GM04504 (cell line): ENCODE data around the gene SLX4IP.
A peak's percentile ranks its signal among the peaks of the same experiment; 100 is the strongest.
"Not testable (repeated sequence)": the region's sequence is repeated elsewhere in the genome, so short reads cannot be mapped to it uniquely, and the experiment has no call there.

Source experiments
- DNase-seq: peaks from one replicate; pipeline ENCODE4 v3.0.0-alpha.2; 2012; ENCODE audit warnings: low read depth

SLX4IP gene

DNA sequence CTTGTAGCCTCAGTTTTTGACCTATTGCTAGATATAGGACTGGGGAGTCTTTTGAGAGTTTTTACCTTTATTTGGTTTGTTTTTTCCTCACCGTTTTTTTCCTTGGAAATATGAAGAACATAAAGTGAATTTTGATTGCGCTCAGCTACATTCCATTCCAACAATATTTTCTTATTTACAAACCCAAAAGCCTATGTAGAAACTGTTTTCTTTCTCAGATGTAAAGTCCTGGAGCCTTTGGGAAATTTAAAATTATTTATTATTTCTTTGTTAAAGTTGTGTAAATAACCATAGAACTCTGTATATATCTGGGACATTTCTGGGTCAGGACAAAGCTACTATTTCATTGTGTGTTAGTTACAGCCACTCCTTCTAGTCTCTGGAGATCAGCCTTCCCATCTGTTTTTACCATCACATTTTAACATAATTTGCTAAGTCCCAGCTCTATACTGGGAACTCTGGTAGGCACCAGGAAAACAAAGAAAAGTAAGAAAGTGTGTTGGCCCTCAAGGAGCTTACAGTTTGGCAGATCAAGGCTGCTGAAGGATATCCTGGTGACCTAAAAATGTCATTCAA is 169.8 kb downstream of the SLX4IP start:
- no peak for DNase-seq

DNA sequence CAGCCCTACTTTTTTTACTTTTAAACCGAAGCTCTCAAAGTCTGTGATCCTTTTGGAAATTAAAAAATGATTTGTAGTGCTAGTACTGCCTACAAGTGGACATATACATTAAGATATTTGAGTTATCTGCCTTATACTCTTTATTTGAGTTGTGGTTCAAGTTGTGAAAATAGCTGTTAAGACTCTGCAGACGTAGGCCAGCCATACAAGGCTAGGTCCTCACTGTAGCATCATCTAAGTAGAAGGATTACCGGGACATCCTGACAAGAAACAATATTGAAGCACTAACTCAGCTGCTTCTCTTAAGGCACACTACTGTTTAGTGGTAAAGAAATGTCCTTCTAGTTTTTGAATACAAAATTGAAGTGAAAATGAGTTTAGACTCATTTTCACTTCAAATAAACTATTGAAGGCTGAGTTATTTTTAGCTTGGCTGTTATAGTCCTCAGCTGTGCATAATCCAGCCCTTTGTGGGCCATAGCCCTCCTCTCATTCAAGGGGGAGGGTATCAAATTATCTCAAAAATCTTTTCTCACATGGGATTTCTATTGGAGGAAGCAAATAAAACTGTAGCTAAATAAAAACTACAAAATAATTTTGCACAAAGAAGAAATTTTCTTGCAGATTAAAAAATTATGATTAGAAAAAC is 170.6 kb downstream of the SLX4IP start:
- DNase-seq, result no peak

DNA sequence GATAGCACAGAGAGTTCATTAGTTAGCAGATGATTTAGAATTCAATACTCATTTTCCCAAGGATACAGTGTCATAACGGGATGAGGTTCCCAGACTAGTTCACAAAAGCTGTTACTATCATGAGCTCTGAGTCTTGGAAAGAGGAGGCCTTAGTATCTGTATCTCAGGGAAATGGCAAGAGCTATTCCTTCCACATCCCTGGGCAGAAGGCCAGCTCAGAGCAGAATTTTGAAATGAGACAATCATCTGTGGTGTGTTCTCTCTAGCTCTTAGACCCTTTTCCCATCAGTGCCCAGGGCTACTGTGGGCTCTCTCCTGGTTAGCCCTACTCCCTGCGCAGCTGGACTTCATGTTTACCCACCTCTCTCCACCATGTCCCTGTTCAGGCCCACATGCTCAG is 174.2 kb downstream of the SLX4IP start:
- peak; percentile 79 for DNase-seq

DNA sequence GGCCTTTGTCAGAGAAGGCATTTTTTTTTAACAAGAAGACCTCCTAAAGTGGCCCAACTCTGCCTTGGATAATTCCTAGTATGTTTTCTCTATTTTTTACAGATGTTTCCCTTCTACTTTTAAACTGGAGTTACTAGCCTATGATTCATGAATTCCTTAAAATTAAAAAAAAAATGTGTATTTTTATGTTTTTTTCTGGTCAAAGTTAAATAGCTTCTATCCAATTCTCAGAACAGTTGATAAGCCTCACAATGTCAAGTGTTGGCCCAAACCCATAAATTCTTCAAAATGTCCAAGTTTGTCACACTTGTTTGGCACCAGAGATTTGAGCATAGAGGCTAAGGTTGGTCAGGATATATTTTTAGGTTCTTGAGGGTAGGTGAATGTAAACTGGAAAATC is 174.7 kb downstream of the SLX4IP start:
- no peak for DNase-seq

DNA sequence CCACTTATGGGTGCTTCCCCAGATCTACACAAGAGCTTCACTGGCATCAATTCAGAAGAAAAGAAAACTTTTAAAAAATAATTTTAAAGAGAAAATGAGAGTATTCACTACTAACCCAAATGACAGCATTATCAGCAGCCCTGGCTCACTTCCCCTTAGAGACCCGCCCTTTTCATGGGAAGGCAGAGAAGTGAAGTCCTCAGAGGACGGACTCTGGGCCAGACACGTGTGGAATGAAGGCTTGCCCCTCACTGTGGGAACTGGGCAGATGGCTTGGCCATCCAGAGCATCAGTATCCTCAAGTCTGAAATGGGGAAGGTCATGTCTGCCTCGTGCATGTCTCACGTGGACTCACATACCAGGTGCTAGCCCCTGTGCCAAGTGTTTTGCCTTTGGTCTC is 175.1 kb downstream of the SLX4IP start:
- DNase-seq, result no peak

DNA sequence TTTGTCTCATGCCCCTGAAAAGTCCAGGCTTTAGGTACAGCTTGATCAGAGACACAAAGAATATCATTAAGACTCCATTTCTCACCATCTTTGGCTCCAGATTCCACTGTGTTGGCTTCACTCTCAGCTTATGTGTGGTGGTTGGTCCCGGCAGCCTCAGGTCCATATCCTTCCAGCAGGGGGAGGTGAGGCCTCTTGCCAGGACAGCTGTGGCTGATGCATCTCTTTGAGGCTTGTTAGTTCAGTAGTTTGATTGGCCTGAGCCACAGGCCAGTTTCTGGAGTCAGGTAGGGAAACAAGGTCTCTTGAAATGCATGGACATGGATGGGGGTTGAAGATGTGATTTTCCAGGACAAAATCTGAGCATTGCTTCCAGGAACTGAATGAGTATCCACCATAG is 176.3 kb downstream of the SLX4IP start:
- DNase-seq, result no peak

DNA sequence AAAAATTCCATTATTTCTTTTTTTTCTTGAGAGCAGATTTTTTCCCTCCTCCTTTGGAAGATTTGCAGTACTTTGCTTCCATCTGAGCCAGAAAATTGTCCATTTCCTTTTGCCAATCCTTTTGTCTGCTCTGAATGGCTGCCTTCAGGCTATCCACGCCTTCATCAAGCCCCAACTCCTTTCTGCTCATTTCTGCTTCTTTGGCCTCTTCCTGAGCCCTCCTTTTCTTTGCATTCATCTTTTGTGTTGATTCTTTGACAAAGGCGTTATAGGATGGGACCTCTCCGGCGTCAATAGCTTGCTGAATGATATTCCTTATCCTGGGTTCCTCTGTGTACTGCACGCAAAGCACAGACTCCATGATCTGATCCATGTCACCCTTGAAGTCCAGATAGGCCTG is 178.3 kb downstream of the SLX4IP start:
- DNase-seq, result not testable (repeated sequence)

DNA sequence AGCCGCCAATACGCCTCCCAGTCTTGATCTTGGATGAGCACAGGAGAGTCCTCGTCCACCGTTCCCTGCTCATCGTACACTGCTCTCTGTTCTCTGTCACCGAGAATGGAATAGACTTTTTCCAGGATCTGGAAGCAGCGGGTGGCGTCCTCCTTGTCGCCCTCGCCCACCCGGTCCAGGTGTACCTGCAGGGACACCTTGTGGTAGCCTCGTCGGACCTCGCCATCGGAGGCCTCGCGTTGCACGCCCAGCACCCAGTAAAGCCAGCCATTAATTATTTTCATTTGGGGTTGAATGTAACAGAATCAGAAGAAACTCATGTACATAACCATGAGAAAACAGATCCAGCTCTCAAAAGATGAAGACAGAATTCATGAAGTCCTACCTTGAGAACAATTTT is 178.8 kb downstream of the SLX4IP start:
- no peak for DNase-seq

DNA sequence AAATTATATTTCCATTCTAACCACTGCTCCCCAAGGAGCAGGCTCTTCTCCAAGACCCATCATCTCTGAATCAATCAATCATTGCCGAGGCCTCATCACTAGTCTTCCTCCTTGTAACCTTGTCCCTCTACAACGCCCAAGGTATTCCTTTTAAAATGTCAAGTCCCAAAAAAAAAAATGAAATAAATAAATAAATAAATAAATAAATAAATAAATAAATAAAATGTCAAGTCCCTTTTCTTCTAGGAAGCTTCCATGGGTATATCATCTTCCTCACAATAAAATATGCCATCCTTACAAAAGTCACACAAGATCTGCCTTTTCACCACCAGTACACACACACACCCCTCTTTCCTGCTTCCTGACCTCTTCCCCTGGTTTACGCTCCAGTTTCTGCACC is 181.1 kb downstream of the SLX4IP start:
- no peak for DNase-seq

DNA sequence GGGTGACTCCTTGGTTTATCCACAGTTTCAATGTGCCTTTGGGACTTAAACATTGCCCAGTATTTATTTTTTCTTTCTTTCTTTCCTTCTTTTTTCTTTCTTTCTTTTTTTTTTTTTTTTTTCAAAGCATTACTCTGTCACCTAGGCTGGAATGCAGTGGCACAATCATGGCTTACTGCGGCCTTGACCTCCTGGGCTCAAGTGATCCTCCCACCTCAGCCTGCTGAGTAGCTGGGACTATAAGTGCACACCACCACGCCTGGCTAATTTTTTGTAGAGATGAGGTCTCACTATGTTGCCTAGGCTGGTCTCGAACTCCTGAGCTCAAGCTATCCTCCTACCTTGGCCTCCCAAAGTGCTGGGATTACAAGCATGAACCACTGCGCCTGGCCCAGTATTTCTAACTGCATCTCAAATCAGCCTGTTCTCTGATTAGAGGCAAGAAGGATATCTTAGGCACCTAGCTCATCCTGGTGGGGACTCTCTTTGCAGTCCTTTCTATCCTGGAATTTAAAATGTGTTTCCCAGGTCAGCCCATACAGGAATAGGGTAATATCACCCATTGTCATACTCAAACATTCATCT is 182.5 kb downstream of the SLX4IP start:
- DNase-seq, result not testable (repeated sequence)

DNA sequence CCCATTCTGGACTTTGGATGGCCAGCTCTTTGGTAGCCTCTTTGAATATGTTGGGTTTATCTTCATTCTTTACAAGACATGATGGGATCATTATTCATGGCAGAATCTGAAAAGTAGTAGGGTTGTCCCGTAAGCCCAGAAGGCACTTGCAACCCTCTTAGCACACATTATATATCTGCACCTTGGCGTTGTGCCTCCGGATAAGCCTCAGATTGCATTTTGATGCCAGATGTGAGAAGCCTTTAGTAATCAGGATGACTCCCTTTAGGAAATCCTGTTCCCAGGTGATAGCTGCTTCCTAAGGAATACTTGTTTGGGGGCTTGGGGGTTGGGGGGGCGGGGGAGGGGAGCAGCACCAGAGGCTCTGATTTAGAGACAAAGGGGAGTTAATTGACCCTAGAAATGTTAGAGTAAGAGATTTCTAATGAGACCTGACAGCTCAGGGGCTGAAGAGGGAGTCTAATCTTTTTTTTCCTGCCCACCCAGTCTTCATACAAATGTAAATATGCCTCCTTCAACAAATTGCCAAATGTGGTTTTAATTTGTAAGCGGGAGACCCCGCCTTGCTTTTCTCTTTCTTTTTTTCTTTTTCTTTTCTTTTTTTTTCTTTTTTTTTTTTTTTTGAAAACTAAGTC is 183.6 kb downstream of the SLX4IP start:
- no peak for DNase-seq

DNA sequence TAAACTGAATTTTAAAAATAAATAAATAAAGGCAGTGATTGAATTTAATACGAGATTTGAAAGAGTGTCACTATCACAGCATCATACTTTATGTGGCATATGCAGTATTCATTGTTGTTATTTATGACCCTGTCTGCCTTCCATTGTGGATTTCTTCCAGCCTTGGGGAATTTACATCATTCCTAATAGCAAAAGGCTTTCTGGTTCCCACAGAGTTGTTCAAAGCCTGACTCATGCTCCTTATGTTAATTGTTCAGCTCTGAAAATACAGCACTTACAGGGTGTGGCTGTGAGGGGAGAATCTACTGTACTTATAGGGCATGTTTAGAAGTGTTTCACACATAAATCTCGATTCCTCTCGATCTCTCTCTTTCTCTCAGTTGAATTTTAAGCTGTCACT is 184.3 kb downstream of the SLX4IP start:
- DNase-seq, result peak; percentile 96

DNA sequence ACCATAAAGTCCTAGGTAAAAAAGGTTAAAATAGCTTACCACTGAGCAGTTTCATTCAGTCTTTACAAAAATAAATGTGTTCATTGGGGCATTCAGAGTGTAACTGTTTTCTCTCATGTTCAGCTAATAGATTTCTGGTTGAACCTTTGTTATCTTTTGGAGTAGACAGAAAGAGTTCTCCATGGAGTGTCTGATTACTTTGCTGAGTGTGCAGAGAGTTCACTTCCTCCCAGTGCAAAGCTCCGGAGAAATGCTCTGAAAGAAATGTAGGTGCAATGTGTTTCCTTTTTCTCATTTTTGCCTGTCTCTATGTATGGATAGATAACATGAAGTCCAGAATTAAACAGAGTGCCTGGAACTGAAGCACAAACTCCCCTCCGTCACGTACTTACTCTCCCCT is 186.0 kb downstream of the SLX4IP start:
- DNase-seq, result no peak

DNA sequence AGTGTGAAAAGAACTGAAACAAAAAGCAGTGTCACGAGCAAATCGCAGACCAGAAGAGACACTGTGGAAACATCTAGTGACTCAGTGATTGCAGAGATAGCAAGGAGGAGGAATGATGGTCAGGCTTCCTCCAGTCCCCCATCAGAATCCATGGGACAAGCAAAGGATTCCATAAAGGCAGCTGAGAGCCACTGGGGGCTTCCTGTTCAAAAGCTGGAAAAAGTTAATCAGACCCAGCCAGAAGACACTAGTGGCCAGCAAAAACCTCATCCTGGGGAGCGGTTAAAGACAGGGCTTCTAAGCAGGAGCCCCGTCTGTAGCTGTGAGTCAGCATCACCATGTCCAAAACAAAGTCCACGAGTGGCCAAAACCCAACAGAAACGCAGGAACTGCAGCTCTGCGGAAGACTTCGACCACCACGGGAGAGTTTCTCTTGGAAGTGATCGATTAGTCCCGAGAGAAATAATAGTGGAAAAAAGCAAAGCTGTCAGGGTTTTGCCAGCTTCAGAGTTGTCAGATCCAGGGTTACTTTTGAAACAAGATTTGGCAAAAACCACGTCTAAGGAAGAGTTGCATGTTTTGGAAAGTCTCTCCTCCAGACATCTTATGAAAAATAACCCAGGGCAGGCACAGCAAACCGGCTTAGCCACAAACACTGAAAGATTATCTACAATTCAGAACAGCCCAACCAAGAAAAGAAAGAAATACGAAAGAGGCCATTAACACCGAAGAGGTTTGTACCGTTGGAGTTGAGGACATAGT is 187.7 kb downstream of the SLX4IP start:
- DNase-seq, result no peak

DNA sequence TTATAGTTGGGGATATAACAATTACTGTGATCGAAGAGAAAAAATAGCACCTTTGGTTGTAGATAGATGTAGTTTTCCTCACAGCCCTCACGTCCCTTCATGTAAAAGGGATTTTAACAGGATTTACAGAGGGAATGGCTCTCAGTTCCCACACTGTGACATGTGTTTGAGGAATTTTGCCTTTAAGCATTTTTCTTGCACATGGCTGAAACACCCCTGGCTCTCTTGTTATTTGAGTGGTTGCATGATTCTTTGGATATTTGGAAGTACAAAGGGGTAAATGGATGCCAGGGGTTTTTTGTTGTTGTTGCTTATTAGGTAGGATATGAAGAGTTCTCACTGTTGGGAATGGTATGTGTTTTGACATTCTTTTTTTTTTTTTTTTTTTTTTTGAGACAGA is 190.5 kb downstream of the SLX4IP start:
- no peak for DNase-seq

DNA sequence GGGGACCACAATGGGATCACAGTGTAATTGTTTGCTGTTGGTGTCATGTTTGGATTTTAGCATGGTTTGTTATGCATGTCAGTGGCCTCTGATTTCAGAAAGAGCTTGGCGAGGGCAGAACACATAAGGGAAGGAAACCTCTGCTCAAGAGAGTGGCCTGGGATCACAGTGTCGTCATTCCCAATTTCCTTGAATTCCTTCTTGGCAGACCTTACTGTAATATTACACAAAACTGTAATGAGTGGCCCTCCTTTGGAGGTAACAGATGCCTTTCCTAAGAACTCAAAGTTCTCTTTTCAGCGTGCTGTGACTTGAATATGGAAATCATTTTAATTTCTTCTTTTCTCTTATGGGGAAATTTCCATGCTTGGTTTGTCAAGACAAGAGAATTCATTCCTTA is 191.8 kb downstream of the SLX4IP start:
- no peak for DNase-seq

DNA sequence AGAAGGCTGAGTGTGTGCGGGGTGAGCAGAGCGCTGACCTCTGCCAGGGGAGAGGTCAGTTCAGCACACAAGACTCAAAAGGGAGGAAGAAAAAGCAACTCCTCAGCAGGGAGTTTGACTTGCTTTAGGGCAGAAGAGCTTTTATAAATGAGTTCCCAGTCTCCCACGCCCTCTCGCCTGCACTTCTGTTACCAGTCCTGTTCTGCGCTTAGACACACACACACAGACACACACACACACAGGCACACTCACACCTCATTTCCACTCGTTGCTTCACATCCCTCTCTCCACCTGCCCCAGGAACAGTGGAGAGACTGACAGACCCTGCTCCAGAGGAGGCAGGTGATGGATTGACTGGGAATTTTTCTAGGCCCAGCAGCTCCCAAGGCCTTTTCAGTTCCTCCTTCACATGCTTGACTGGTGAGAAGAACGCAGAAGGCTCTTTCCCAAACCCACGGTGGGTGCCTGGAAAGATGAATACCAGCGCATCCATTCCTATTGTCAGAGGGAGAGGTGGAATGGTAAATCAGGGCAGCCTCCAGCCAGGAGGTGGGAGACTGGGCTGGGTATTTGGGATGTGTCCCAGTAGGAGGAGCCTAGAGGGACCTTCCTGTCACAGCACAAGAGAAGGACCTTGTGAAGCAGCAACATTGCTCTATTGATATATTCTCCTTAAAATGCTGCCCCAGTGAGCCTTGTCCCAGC is 195.0 kb downstream of the SLX4IP start:
- no peak for DNase-seq

DNA sequence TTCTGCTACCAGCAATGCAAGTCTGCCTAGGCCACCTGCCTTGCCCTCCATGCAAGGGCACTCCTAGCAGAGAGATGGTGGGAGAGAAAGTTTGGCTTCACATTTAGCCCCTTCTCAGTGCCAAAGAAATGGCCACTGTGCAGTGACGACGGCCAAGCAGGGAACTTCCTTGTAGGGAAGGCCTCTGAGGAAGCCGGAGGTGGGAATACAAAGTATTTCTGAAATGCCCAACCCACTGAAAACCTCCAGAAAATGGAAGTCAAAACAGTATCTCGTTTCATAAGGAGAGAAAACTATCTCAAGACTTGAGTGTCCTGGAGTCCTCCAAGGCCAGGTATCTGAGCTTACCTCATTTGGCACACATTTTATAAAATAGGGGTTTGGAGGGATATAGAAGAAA is 196.0 kb downstream of the SLX4IP start:
- DNase-seq, result no peak

DNA sequence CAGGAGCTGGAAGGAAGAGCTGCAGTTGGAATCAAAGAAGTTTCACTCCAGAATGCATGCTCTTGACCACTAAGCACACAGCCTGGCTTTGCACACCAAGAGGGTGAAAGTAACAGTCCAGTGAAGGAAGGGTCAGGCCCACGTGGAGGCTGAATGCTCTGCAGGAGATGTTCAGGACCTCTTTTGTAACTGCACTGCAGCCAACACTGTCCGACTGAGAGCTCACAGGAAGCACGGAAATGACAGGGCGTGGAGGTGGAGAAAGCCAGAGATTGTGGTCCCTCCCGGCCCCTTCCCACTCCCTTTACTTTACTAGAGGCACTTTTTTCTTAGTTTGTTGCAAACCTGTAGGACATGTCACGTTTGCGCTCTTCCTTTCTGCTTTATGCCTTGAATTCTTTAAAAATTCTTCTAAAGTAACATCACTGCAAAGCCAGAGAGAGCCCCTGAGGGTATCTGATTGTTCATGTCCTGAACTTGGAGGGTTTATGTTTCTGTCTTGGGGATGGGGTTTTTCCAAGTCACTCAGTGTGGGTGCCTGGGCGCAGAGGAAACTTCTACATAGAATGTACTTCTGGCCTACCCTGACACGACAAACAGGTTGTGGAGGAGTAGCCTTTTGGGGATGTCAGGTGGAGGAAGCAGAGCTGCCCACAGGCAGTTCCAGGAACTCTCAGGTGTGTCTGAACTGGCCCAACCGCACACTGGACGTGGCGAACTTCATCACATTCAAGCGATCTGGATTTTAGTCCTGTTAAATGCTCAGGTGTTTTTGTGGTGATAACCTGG is 197.8 kb downstream of the SLX4IP start:
- DNase-seq, result no peak

DNA sequence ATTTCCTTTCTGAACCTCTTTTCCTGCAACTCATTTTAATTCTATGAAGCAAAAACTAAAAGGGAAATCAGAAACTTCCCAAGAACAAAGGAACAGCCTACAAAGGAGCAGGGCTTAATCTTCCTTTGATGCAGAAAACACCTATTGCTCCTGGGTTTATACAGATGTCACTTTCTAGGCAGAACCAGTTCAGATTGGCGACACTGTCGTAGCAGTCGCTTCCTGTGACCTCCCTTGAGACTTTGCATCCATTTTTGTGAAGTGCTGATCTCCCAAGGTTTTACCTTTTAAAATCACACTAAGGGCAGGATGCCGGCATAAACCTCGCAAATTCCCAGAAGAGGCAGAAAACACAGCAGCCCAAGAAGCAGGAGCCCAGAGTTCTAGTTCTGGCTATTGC is 198.6 kb downstream of the SLX4IP start:
- no peak for DNase-seq

DNA sequence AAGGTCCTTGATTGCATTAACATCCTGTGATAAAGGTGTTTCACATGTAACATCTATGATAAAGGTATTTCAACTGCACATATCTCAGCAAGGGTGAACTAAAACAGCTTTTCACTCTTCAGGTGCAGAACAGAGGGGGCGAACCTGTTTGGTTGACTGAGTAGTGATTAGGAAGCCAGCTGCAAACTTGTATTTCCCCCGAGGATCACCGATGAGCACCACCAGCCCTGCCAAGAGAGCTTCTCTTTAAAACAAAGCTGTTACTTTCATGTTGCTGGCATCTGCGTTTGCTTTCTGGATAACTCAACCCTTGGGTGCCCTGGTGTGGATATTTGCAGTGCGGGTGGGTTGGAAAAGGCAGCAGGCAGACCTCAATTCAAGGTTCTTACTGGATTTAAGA is 199.1 kb downstream of the SLX4IP start:
- DNase-seq, result no peak
